Measurements from ENCODE around the gene ARHGAP23.

The ARHGAP23 gene

DNA sequence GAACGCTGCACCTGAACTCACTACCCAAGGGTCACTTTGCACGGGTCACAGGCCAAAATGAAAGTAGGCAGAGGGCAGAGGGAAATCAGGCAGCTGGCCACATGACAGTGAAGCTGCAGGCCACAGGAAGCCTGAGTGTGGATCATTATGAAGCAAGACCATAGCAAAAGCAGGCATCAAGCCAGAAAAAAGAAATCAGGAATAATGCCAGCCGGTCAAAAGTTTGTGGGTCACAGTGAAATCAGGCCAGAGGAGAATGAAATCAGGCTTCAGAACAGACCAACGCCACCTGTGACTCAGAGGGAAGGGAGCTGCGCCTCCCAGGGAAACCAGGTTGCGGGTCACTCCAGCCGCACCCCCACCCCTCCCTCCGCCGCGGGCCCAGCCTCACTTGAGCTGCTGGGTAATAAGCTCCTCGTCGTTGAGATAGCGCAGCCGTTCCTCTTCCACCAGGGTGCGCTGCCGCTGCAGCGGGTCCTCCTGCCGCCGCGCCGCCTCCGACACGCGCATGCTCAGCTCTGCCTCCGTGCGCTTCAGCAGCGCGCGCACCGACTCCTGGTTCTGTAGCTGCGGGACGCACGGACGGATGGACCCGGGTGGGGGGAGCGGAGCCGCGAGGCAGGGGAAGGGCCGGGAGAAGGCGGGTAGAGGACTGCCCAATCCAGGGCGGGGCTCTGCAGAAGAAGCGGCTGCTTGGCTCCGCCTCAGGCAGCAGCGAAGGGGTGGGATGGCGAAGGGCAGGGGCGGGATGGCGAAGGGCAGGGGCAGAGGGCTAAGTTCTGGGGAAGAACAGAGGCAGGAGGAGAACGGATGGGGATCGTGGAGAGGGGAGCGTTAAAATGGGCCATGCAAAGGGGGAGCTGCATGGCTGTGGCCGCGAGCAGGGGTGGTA, 129.8 kb downstream of the ARHGAP23 start:
- Histone ChIP-seq H4K20me1 (ENCODE audit: insufficient read depth, low read length, poor library complexity, severe bottlenecking) (no peaks in the 10 kb centered on the region), H3K4me2 (ENCODE audit: low read depth, low read length, poor library complexity, severe bottlenecking) (peak overlapping the region; percentile 89), H3K4me1 (ENCODE audit: insufficient read depth, low read length, poor library complexity, severe bottlenecking) (peaks cover 23% of the 10 kb centered on the region), H3K79me2 (ENCODE audit: insufficient read depth, low read length) (no peaks in the 10 kb centered on the region), H3K36me3 (ENCODE audit: insufficient read depth, low read length) (no peaks in the 10 kb centered on the region), H3K9ac (ENCODE audit: low read depth, low read length, poor library complexity, severe bottlenecking) (peak overlapping the region; percentile 10), H3F3A (ENCODE audit: low read depth) (no peaks in the 10 kb centered on the region), H2AFZ (ENCODE audit: low read length) (peak overlapping the region; percentile 87), H3K9me2 (replicated peaks; ENCODE audit: low read depth, low read length) (no peaks in the 10 kb centered on the region), H3K27me3 (ENCODE audit: insufficient read depth, low read length, poor library complexity, severe bottlenecking) (no peaks in the 10 kb centered on the region), H3K9me3 (ENCODE audit: insufficient read depth, low read depth, low read length) (no peaks in the 10 kb centered on the region), H3K4me3 (ENCODE audit: low read length, poor library complexity, severe bottlenecking) (peak overlapping the region; percentile 74)
- TF ChIP-seq, protein P1, sequence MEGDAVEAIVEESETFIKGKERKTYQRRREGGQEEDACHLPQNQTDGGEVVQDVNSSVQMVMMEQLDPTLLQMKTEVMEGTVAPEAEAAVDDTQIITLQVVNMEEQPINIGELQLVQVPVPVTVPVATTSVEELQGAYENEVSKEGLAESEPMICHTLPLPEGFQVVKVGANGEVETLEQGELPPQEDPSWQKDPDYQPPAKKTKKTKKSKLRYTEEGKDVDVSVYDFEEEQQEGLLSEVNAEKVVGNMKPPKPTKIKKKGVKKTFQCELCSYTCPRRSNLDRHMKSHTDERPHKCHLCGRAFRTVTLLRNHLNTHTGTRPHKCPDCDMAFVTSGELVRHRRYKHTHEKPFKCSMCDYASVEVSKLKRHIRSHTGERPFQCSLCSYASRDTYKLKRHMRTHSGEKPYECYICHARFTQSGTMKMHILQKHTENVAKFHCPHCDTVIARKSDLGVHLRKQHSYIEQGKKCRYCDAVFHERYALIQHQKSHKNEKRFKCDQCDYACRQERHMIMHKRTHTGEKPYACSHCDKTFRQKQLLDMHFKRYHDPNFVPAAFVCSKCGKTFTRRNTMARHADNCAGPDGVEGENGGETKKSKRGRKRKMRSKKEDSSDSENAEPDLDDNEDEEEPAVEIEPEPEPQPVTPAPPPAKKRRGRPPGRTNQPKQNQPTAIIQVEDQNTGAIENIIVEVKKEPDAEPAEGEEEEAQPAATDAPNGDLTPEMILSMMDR (conservative IDR thresholded peaks at IDR 0.05; ENCODE audit: low read length) = peak; percentile 83
- no peak for TF ChIP-seq EZH2phosphoT487 (IDR thresholded peaks at IDR 0.05; ENCODE audit: borderline replicate concordance)

DNA sequence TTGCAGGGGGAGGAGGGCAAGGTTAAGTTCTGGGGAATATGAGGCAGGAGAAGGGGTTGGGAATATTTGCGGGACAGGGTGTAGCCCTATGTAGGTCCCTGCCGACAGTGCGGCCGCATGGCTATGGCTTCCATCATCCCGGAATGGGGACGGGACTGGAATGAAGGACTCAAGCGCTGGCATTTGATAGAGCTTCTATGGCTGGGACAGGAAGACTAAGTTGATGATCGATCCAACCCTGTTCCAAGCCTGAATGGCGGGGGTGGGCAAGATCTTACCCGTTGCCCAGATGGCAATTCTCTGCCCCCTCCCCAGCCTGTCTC, 130.4 kb downstream of the ARHGAP23 start:
- Histone ChIP-seq H4K20me1 (ENCODE audit: insufficient read depth, low read length, poor library complexity, severe bottlenecking) (no peaks in the 10 kb centered on the region), H3K36me3 (ENCODE audit: insufficient read depth, low read length) (no peaks in the 10 kb centered on the region), H3K9me3 (ENCODE audit: insufficient read depth, low read depth, low read length) (no peaks in the 10 kb centered on the region), H3F3A (ENCODE audit: low read depth) (no peaks in the 10 kb centered on the region), H3K4me2 (ENCODE audit: low read depth, low read length, poor library complexity, severe bottlenecking) (peak overlapping the region; percentile 89), H3K79me2 (ENCODE audit: insufficient read depth, low read length) (no peaks in the 10 kb centered on the region), H3K9ac (ENCODE audit: low read depth, low read length, poor library complexity, severe bottlenecking) (peak overlapping the region; percentile 10), H3K9me2 (replicated peaks; ENCODE audit: low read depth, low read length) (no peaks in the 10 kb centered on the region), H3K27me3 (ENCODE audit: insufficient read depth, low read length, poor library complexity, severe bottlenecking) (no peaks in the 10 kb centered on the region), H3K4me3 (ENCODE audit: low read length, poor library complexity, severe bottlenecking) (peak overlapping the region; percentile 74), H3K4me1 (ENCODE audit: insufficient read depth, low read length, poor library complexity, severe bottlenecking) (peaks cover 23% of the 10 kb centered on the region), H2AFZ (ENCODE audit: low read length) (peak overlapping the region; percentile 87)
- TF ChIP-seq EZH2phosphoT487 (IDR thresholded peaks at IDR 0.05; ENCODE audit: borderline replicate concordance) = no peak
- TF ChIP-seq, protein P1 (conservative IDR thresholded peaks at IDR 0.05; ENCODE audit: low read length) = no peak

DNA sequence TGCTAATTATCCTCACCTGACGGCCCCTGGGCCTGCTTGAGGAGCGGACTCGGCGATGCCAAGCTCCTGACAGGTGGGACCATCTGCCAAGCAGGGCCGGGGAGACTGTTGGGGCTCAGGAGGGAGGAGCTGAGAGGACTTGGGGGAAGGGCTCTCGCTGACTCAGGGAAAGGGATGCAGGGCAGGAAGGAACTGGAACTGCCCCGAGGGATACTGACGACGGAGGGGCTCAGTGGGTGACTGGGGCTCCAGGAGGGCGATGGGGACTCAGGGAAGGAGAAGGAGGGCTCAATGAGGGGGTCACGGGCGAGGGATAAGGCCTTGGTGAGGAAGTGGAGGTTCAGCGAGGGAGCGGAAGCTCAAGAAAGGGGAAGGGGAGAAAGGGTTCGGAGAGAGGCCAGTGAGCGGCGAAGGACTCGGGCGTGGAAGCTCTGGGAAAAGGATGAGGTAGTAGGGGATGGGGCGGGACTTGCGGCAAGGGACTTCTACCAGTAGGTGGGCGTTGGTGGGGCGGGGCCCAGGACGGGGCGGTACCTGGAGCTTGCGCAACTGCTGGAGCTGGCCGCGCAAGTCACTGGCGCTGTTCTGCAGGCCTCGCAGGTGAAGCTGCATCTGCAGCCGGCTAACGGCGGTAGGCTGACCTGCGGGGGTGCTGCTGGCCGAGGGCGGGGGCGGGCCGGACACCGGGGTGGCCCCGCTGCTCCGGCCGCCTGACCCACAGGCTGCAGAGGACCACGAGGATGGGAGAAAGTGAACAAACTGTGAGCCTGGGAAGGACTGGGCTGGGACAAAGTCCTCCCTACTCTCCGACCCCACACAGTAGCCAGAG, 131.0 kb downstream of the ARHGAP23 start:
- Histone ChIP-seq H3K36me3 (ENCODE audit: insufficient read depth, low read length) (no peaks in the 10 kb centered on the region), H2AFZ (ENCODE audit: low read length) (peak overlapping the region; percentile 87), H3K9me3 (ENCODE audit: insufficient read depth, low read depth, low read length) (no peaks in the 10 kb centered on the region), H3K9me2 (replicated peaks; ENCODE audit: low read depth, low read length) (no peaks in the 10 kb centered on the region), H3K4me1 (ENCODE audit: insufficient read depth, low read length, poor library complexity, severe bottlenecking) (peaks cover 23% of the 10 kb centered on the region), H3K4me3 (ENCODE audit: low read length, poor library complexity, severe bottlenecking) (peak overlapping the region; percentile 74), H3F3A (ENCODE audit: low read depth) (no peaks in the 10 kb centered on the region), H3K9ac (ENCODE audit: low read depth, low read length, poor library complexity, severe bottlenecking) (peak overlapping the region; percentile 10), H3K27me3 (ENCODE audit: insufficient read depth, low read length, poor library complexity, severe bottlenecking) (no peaks in the 10 kb centered on the region), H3K4me2 (ENCODE audit: low read depth, low read length, poor library complexity, severe bottlenecking) (peak overlapping the region; percentile 89), H3K79me2 (ENCODE audit: insufficient read depth, low read length) (no peaks in the 10 kb centered on the region), H4K20me1 (ENCODE audit: insufficient read depth, low read length, poor library complexity, severe bottlenecking) (no peaks in the 10 kb centered on the region)
- TF ChIP-seq EZH2phosphoT487 (IDR thresholded peaks at IDR 0.05; ENCODE audit: borderline replicate concordance) = no peak
- TF ChIP-seq, protein P1 (conservative IDR thresholded peaks at IDR 0.05; ENCODE audit: low read length) = peak; percentile 43; the same call in 1 of the 2 replicates
